ENCODE measurements around the gene ATP5ME. TPM values are rescaled to one million over a fixed set of nuclear protein-coding genes. Genes with fewer than 3 reads are reported as not detected.
A peak's percentile ranks its signal among the peaks of the same experiment; 100 is the strongest.
"Not testable (repeated sequence)": the region's sequence is repeated elsewhere in the genome, so short reads cannot be mapped to it uniquely, and the experiment has no call there.

Gene ATP5ME
- total RNA-seq, 4 donors from 2014 or later, result 24.7 to 172 (median 91.5) TPM

DNA sequence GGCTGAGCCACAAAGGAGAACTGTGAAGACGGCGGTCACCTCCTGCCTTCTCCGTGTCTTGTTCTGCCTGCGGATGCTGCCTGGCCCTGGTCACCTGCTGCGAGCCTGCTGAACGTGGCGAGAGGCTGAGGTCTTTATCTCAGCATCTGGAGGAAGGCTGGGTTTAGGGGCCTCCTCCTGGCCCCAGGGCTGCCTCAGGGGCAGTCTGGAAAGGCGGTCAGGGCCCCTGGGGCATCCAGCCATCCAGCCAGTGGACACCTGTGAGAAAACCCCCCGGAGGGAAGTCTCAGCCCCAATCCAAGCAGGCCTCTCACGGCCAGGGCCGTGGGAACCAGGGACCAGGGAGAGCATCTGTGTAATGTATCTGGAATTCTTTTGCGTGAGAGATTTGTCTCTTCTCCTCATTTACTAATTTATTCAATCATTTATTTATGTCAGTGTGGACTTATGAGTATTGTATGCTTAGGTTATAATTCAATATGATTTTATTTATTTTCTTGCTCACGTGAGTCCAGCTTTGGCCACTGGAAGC lies 37.4 kb downstream of the ATP5ME start:
- H3K9me3 ChIP-seq, result no peaks in the 10 kb centered on the region
- peaks cover 0 to 18% (median 3%) of the 10 kb centered on the region in 3 donors for H3K27me3 ChIP-seq
- in situ Hi-C loops (cut with MboI; ENCODE audit: low sequenced_read_pairs in 4 of 4), result no loop called here
- intact Hi-C loops (cut with DNase I; ENCODE audit: low total_unique reads), result no loop called here
- ATAC-seq (no peak), DNase-seq (peak in 1 of 2 donors; percentile 1)
- no peaks in the 10 kb centered on the region for H3K4me1 ChIP-seq
- no peak for TF ChIP-seq POLR2A (IDR thresholded peaks at IDR 0.05)
- TF ChIP-seq, protein P1, sequence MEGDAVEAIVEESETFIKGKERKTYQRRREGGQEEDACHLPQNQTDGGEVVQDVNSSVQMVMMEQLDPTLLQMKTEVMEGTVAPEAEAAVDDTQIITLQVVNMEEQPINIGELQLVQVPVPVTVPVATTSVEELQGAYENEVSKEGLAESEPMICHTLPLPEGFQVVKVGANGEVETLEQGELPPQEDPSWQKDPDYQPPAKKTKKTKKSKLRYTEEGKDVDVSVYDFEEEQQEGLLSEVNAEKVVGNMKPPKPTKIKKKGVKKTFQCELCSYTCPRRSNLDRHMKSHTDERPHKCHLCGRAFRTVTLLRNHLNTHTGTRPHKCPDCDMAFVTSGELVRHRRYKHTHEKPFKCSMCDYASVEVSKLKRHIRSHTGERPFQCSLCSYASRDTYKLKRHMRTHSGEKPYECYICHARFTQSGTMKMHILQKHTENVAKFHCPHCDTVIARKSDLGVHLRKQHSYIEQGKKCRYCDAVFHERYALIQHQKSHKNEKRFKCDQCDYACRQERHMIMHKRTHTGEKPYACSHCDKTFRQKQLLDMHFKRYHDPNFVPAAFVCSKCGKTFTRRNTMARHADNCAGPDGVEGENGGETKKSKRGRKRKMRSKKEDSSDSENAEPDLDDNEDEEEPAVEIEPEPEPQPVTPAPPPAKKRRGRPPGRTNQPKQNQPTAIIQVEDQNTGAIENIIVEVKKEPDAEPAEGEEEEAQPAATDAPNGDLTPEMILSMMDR (IDR thresholded peaks at IDR 0.05 in 4 of 5, conservative IDR thresholded peaks at IDR 0.05 in 1 of 5), result no peak
- no peaks in the 10 kb centered on the region for H3K36me3 ChIP-seq
- H3K27ac ChIP-seq, result no peak overlapping the region
- no peak overlapping the region for H3K4me3 ChIP-seq

DNA sequence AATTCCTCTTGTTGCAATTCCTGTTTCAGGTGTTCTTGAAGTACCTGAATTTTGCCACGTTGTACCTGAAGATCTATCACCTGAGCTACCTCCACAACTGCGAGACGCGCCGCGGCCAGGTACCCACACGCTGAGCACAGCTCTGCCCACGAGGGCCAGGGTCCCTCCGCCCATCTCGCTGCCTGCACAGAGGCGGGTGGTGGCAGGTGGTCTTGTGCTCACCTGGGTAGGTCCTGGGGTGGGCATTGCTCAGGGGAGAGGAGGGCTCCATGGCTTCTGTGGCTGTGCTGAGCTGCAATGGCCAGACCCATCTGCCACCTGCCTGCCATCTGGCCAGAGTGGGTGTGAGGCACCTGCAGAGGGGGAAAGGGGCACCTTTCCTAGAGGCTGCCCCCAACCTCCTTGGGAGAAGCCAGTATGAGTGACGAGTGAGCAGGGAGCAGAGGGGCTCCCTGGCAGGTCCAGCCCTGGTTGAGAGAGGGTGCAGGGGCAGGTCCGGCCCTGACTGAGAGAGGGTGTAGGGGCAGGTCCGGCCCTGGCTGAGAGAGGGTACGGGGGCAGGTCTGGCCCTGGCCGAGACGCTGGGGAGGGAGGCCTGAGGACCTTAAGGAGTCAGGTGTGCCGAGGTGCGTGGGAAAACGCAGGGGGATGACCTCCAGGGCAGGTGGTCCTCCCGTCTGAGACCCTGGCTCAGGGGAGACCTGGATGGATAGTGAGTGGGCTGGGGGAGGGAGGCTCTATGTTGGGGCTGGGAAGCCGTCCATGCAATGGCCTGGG lies 38.0 kb downstream of the ATP5ME start:
- no peak overlapping the region for H3K27ac ChIP-seq
- no peaks in the 10 kb centered on the region for H3K4me1 ChIP-seq
- intact Hi-C loops (cut with DNase I; ENCODE audit: low total_unique reads), result no loop called here
- H3K4me3 ChIP-seq, result no peak overlapping the region
- in situ Hi-C loops (cut with MboI; ENCODE audit: low sequenced_read_pairs in 4 of 4), result no loop called here
- H3K36me3 ChIP-seq, result no peaks in the 10 kb centered on the region
- H3K27me3 ChIP-seq, result peaks cover 0 to 15% (median 3%) of the 10 kb centered on the region in 3 donors
- DNase-seq (no peak), ATAC-seq (no peak)
- H3K9me3 ChIP-seq, result no peaks in the 10 kb centered on the region
- TF ChIP-seq, protein P1 (IDR thresholded peaks at IDR 0.05 in 4 of 5, conservative IDR thresholded peaks at IDR 0.05 in 1 of 5), result no peak
- TF ChIP-seq POLR2A (IDR thresholded peaks at IDR 0.05), result no peak

DNA sequence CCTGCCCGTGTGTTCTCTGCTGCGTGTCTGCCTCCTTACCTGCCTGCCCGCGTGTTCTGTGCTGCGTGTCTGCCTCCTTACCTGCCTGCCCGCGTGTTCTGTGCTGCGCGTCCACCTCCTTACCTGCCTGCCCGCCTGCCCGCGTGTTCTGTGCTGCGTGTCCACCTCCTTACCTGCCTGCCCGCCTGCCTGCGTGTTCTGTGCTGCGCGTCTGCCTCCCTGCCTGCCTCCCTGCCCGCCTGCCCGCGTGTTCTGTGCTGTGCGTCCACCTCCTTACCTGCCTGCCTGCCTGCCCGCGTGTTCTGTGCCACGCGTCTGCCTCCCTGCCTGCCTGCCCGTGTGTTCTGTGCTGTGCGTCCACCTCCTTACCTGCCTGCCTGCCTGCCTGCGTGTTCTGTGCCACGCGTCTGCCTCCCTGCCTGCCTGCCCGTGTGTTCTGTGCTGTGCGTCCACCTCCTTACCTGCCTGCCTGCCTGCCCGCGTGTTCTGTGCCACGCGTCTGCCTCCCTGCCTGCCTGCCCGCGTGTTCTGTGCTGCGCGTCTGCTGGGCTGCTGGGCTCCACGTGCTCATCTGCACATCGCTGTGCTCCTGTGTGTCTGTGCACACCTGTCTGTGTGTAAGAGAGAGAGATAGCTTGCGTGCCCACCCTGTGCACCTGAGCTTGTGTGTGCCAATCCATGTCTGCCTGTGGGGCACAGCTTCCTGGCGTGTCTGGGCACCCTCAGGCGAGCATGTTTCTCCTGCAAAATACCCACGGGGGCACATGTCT lies 38.8 kb downstream of the ATP5ME start:
- H3K4me1 ChIP-seq; H3K9me3 ChIP-seq; in situ Hi-C loops (cut with MboI; ENCODE audit: low sequenced_read_pairs in 4 of 4); H3K4me3 ChIP-seq; intact Hi-C loops (cut with DNase I; ENCODE audit: low total_unique reads); H3K27ac ChIP-seq; H3K36me3 ChIP-seq; DNase-seq; ATAC-seq: not testable (repeated sequence)
- H3K27me3 ChIP-seq, result peaks cover 0 to 15% (median 3%) of the 10 kb centered on the region in 3 donors

DNA sequence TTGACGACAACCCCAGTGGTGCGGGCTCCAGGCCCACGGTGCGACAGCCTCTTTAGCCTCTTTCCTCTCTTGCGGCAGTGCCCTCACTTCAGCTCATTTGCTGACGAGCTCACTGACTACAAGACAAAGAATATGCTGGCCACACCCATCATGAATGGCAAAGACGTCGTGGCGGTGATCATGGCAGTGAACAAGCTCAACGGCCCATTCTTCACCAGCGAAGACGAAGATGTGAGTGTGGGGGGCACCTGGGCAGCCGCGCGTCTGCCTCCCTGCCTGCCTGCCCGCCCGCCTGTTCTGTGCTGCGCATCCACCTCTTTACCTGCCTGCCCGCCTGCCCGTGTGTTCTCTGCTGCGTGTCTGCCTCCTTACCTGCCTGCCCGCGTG lies 39.5 kb downstream of the ATP5ME start:
- Histone ChIP-seq H3K4me1 (no peaks in the 10 kb centered on the region), H3K27me3 (peaks cover 0 to 15% (median 3%) of the 10 kb centered on the region in 3 donors), H3K9me3 (no peaks in the 10 kb centered on the region), H3K27ac (no peak overlapping the region), H3K36me3 (no peaks in the 10 kb centered on the region), H3K4me3 (no peak overlapping the region)
- no peak for ATAC-seq
- in situ Hi-C loops (cut with MboI; ENCODE audit: low sequenced_read_pairs in 4 of 4), result no loop called here
- TF ChIP-seq POLR2A (IDR thresholded peaks at IDR 0.05), result no peak
- TF ChIP-seq, protein P1 (IDR thresholded peaks at IDR 0.05 in 4 of 5, conservative IDR thresholded peaks at IDR 0.05 in 1 of 5), result no peak
- intact Hi-C loops (cut with DNase I; ENCODE audit: low total_unique reads), result no loop called here
- no peak for DNase-seq

DNA sequence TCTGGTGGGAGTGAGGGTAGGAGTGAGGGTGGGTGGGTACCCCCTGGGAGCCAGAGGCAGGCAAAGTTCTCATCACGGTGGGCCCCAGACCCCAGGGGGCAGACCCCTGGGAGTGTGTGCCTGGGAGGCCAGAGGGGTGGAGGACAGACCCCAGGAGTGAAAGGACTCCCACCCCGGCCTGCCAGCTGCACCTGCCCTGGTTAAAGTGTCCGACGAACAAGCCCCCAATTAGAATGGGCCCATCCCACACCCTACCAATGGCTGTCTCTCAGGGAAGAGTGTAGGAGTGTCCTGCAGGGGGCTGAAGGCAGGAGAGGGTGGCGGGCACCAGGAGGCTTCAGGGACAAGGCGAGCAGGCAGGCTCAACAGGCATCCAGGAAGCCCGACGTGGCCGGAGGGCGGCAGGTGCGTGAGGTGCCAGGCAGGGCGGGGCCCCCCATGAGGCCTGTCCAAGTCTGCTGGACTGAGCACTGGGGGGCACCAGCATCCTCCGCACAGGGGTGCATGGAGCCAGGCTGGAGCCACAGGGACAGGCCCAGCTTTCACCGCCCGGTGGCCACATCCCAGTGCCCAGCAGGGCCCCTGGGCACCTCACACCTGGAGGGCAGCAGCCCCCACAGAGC lies 40.0 kb downstream of the ATP5ME start:
- Histone ChIP-seq H3K4me1 (no peaks in the 10 kb centered on the region), H3K36me3 (no peaks in the 10 kb centered on the region), H3K4me3 (no peak overlapping the region), H3K27me3 (peaks cover 0 to 12% (median 1%) of the 10 kb centered on the region in 3 donors), H3K9me3 (no peaks in the 10 kb centered on the region), H3K27ac (no peak overlapping the region)
- ATAC-seq (no peak), DNase-seq (no peak)
- intact Hi-C loops (cut with DNase I; ENCODE audit: low total_unique reads), result no loop called here
- TF ChIP-seq, protein P1 (IDR thresholded peaks at IDR 0.05 in 4 of 5, conservative IDR thresholded peaks at IDR 0.05 in 1 of 5), result no peak
- TF ChIP-seq POLR2A (IDR thresholded peaks at IDR 0.05), result no peak
- in situ Hi-C loops (cut with MboI; ENCODE audit: low sequenced_read_pairs in 4 of 4), result no loop called here

Measured in gastrocnemius medialis (tissue), 4 donors.